Cardiac fibroblast (primary cell): ENCODE measurements around the gene GRIA4.

Source experiments
- DNase-seq, 2 donors: peaks; one replicate each; pipeline versions ENCODE4 v3.0.0 to v3.0.0-alpha.2; 2010; ENCODE audit warnings: low read depth in 2 of 2
- H3K4me3 ChIP-seq, 2 donors: replicated peaks in 1 of 2; 1 replicate in 1 of 2; 2 replicates in 1 of 2; pipeline ENCODE4 v1.5.1; 2011; ENCODE audit warnings: low read depth in 2 of 2, low read length in 2 of 2, mild to moderate bottlenecking in 2 of 2, moderate library complexity in 1 of 2
- CTCF ChIP-seq: IDR thresholded peaks from one replicate; pipeline ENCODE4 v1.5.1; 2011; ENCODE audit warnings: low read depth, mild to moderate bottlenecking, low read length, inconsistent platforms

GRIA4 gene

GRCh38 chr11:105632316-105632715 lies 22.4 kb downstream of the GRIA4 start:
- DNase-seq: no peak
- no peak for TF ChIP-seq CTCF
- no peak overlapping the region for H3K4me3 ChIP-seq

GRCh38 chr11:105635466-105635865 lies 25.6 kb downstream of the GRIA4 start:
- DNase-seq: no peak
- no peak for TF ChIP-seq CTCF
- no peak overlapping the region for H3K4me3 ChIP-seq

- no peak for DNase-seq
- no peak for TF ChIP-seq CTCF
- no peak overlapping the region for H3K4me3 ChIP-seq
Measured at GRCh38 chr11:105636496-105636895, 26.6 kb downstream of the GRIA4 start.

GRCh38 chr11:105639527-105639926 lies 29.7 kb downstream of the GRIA4 start:
- no peak for DNase-seq
- no peak overlapping the region for H3K4me3 ChIP-seq
- TF ChIP-seq CTCF: no peak

GRCh38 chr11:105641433-105641832 lies 31.6 kb downstream of the GRIA4 start:
- no peak for DNase-seq
- no peak overlapping the region for H3K4me3 ChIP-seq
- no peak for TF ChIP-seq CTCF

GRCh38 chr11:105642870-105643269 lies 33.0 kb downstream of the GRIA4 start:
- DNase-seq: no peak
- TF ChIP-seq CTCF: no peak
- no peak overlapping the region for H3K4me3 ChIP-seq

GRCh38 chr11:105644839-105645573 lies 35.1 kb downstream of the GRIA4 start:
- no peak overlapping the region for H3K4me3 ChIP-seq
- TF ChIP-seq CTCF: no peak
- no peak for DNase-seq
